Adrenal gland (tissue), 5 donors: Measurements from ENCODE around the gene PPM1L.

ENCODE experiments used
- POLR2A ChIP-seq, 2 donors: fragments of 450-650 bp; IDR thresholded peaks; one replicate each; pipeline ENCODE4 v1.6.1; 2017; ENCODE audit warnings: antibody characterized with exemption in 2 of 2, mild to moderate bottlenecking in 2 of 2, moderate library complexity in 1 of 2
- TF ChIP-seq, protein P1 (sequence below), 6 experiments: fragments of 450-650 bp in 4 of 6; fragments of 200-600 bp in 2 of 6; sonication (generic) in 1 of 6; IDR thresholded peaks; 1 replicate in 5 of 6; 2 replicates in 1 of 6; pipeline versions ENCODE4 v1.5.1 to v1.8.0; 2016 to 2021; ENCODE audit warnings: antibody characterized with exemption in 6 of 6, mild to moderate bottlenecking in 2 of 6, moderate library complexity in 1 of 6
- donor health status: DM: no; HTN: no; CAD: no.

DNA sequence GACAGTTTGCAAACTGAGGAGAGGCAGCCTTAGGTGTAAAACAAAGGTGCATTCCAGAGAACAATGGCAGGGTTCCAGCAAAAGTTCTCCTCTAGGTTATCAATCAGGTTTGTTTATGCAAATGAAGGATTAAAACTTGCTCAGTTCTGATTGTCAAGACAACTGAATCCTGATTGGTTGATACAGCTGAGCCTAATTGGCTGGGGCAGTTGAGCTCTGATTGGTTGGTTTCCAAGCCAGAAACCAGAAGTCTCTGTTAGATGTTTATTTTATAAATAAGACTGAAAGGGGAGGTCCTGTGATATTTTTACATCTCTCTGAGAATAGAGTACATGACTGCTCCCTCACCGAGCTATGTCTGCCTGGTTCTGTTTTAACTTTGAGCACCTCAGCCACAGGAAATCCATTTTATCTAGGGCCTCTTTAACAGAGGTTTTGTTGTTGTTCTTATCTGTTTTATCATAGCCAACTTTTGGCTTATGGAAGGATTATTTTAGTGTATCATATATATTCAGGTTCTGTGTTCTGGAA lies 37.8 kb downstream of the PPM1L start:
- TF ChIP-seq, protein P1, sequence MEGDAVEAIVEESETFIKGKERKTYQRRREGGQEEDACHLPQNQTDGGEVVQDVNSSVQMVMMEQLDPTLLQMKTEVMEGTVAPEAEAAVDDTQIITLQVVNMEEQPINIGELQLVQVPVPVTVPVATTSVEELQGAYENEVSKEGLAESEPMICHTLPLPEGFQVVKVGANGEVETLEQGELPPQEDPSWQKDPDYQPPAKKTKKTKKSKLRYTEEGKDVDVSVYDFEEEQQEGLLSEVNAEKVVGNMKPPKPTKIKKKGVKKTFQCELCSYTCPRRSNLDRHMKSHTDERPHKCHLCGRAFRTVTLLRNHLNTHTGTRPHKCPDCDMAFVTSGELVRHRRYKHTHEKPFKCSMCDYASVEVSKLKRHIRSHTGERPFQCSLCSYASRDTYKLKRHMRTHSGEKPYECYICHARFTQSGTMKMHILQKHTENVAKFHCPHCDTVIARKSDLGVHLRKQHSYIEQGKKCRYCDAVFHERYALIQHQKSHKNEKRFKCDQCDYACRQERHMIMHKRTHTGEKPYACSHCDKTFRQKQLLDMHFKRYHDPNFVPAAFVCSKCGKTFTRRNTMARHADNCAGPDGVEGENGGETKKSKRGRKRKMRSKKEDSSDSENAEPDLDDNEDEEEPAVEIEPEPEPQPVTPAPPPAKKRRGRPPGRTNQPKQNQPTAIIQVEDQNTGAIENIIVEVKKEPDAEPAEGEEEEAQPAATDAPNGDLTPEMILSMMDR (IDR thresholded peaks at IDR 0.05) = no peak
- TF ChIP-seq POLR2A (IDR thresholded peaks at IDR 0.05) = no peak
